Measurements from ENCODE around the gene NLRC3.

Gene NLRC3

GRCh38 chr16:3573146-3573815 lies 3.9 kb downstream of the NLRC3 start:
- TF ChIP-seq CREB1 (IDR thresholded peaks at IDR 0.05; ENCODE audit: low read depth): no peak
- TF ChIP-seq YY1 (IDR thresholded peaks at IDR 0.05; ENCODE audit: low read depth): no peak
- TF ChIP-seq RAD21 (IDR thresholded peaks at IDR 0.05; ENCODE audit: low read depth): no peak
- TF ChIP-seq REST (IDR thresholded peaks at IDR 0.05; ENCODE audit: low read depth): no peak
- no peak for TF ChIP-seq USF1 (IDR thresholded peaks at IDR 0.05)
- TF ChIP-seq FOXM1 (IDR thresholded peaks at IDR 0.05; ENCODE audit: borderline replicate concordance, low read depth): no peak
- TF ChIP-seq NFIC (IDR thresholded peaks at IDR 0.05): no peak
- TF ChIP-seq TEAD4 (IDR thresholded peaks at IDR 0.05): no peak
- TF ChIP-seq MAX (IDR thresholded peaks at IDR 0.05): no peak
- no peak for TF ChIP-seq EP300 (IDR thresholded peaks at IDR 0.05; ENCODE audit: borderline replicate concordance)
- no peak for TF ChIP-seq EGR1 (IDR thresholded peaks at IDR 0.05)
- no peak for TF ChIP-seq TAF1 (IDR thresholded peaks at IDR 0.05; ENCODE audit: low read depth)
- no peak for TF ChIP-seq CEBPB (IDR thresholded peaks at IDR 0.05)
- no peak for TF ChIP-seq TCF12 (IDR thresholded peaks at IDR 0.05; ENCODE audit: low read depth)
- no peak for TF ChIP-seq ZBTB7A (IDR thresholded peaks at IDR 0.05; ENCODE audit: low read depth)

GRCh38 chr16:3570420-3571062 lies 6.7 kb downstream of the NLRC3 start:
- no peak for TF ChIP-seq YY1 (IDR thresholded peaks at IDR 0.05; ENCODE audit: low read depth)
- TF ChIP-seq USF1 (IDR thresholded peaks at IDR 0.05): no peak
- no peak for TF ChIP-seq MAX (IDR thresholded peaks at IDR 0.05)
- TF ChIP-seq EGR1 (IDR thresholded peaks at IDR 0.05): no peak
- no peak for TF ChIP-seq NFIC (IDR thresholded peaks at IDR 0.05)
- no peak for TF ChIP-seq TEAD4 (IDR thresholded peaks at IDR 0.05)
- TF ChIP-seq RAD21 (IDR thresholded peaks at IDR 0.05; ENCODE audit: low read depth): no peak
- TF ChIP-seq CEBPB (IDR thresholded peaks at IDR 0.05): no peak
- TF ChIP-seq REST (IDR thresholded peaks at IDR 0.05; ENCODE audit: low read depth): no peak
- no peak for TF ChIP-seq ZBTB7A (IDR thresholded peaks at IDR 0.05; ENCODE audit: low read depth)
- TF ChIP-seq TAF1 (IDR thresholded peaks at IDR 0.05; ENCODE audit: low read depth): no peak
- TF ChIP-seq EP300 (IDR thresholded peaks at IDR 0.05; ENCODE audit: borderline replicate concordance): no peak
- TF ChIP-seq CREB1 (IDR thresholded peaks at IDR 0.05; ENCODE audit: low read depth): no peak
- no peak for TF ChIP-seq TCF12 (IDR thresholded peaks at IDR 0.05; ENCODE audit: low read depth)
- no peak for TF ChIP-seq FOXM1 (IDR thresholded peaks at IDR 0.05; ENCODE audit: borderline replicate concordance, low read depth)

GRCh38 chr16:3569851-3570250 lies 7.4 kb downstream of the NLRC3 start:
- no peak for TF ChIP-seq FOXM1 (IDR thresholded peaks at IDR 0.05; ENCODE audit: borderline replicate concordance, low read depth)

GRCh38 chr16:3566990-3567389 lies 10.2 kb downstream of the NLRC3 start:
- TF ChIP-seq ZBTB7A (IDR thresholded peaks at IDR 0.05; ENCODE audit: low read depth): no peak
- no peak for TF ChIP-seq NFIC (IDR thresholded peaks at IDR 0.05)
- TF ChIP-seq REST (IDR thresholded peaks at IDR 0.05; ENCODE audit: low read depth): no peak
- no peak for TF ChIP-seq CEBPB (IDR thresholded peaks at IDR 0.05)
- no peak for TF ChIP-seq CREB1 (IDR thresholded peaks at IDR 0.05; ENCODE audit: low read depth)
- TF ChIP-seq TAF1 (IDR thresholded peaks at IDR 0.05; ENCODE audit: low read depth): no peak
- TF ChIP-seq MAX (IDR thresholded peaks at IDR 0.05): no peak
- TF ChIP-seq YY1 (IDR thresholded peaks at IDR 0.05; ENCODE audit: low read depth): no peak
- TF ChIP-seq EP300 (IDR thresholded peaks at IDR 0.05; ENCODE audit: borderline replicate concordance): no peak
